ENCODE measurements around the gene BHMT2.

The BHMT2 gene

DNA sequence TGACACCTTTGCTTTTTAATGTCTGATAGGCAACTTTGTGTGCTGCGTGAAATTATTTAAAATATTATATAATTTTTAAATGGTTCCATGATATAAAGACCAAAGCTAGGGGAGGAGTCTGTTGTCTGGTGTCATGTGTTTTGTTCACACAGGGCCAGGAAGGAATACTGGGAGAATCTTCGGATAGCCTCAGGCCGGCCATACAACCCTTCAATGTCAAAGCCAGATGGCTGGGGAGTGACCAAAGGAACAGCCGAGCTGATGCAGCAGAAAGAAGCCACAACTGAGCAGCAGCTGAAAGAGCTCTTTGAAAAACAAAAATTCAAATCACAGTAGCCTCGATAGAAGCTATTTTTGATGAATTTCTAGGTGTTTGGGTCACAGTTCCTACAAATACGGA lies 61.2 kb downstream of the BHMT2 start:
- DNase-seq, result no peak

DNA sequence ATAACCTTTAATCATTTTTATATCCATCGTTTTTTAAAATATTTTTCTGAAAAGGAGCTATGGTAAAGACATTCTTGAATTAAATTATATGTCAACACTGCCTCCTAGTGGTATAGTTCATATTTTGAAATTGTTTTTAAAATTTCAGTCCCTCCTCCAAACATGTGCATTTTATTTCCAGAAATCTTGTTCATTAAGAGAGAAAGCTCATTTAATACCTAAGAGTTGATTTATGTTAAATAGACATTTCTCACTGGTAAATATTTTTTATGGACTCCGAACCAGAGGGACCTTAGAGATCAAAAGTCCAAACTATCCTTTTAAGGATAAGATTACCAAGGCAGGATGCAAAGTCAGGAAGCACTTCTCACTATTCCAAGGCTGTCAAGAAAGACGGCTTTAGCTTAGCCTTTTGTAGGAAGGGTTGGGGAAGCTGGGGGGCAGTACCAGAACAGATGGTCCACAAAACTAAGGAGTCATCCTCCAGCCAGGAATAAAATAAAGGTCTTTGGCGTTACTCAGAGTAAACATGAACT lies 63.6 kb downstream of the BHMT2 start:
- DNase-seq, result no peak

DNA sequence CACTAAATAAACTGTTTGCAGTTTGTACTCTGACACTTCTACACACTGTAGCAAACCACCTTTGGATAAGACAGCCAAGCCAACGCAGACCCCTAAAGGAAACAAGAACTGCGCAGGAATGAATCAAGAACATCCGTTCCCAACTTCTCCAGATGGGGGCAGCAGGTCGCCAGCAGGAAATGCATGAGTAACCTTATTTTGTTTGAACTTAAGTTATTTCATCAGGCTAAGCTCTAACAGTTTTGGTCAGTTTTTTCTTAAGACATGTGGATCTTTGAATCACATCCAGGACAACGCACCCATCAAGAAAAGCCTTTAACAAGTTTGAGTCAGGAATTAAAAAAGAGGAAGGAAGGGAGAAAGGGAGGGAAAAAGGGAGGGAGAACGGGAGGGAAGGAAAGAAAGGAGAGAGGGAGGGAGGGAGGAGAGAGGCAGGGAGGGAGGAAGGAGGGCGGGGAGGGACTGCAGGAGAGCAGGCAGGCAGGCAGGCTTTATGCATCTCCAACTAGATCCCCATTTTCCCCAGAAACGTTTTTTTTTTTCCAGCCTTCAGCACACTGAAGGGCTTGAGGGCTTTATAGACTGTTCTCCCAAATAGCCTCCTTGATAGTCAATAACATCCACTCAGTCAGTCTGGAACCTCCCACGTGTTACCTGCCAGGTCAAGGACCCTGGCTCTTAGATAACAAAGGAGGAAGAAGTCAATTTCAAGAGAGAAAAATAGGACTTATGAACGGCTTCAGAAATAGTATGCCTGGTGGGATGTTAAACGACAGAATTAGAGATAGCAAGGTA lies 64.3 kb downstream of the BHMT2 start:
- no peak for DNase-seq

DNA sequence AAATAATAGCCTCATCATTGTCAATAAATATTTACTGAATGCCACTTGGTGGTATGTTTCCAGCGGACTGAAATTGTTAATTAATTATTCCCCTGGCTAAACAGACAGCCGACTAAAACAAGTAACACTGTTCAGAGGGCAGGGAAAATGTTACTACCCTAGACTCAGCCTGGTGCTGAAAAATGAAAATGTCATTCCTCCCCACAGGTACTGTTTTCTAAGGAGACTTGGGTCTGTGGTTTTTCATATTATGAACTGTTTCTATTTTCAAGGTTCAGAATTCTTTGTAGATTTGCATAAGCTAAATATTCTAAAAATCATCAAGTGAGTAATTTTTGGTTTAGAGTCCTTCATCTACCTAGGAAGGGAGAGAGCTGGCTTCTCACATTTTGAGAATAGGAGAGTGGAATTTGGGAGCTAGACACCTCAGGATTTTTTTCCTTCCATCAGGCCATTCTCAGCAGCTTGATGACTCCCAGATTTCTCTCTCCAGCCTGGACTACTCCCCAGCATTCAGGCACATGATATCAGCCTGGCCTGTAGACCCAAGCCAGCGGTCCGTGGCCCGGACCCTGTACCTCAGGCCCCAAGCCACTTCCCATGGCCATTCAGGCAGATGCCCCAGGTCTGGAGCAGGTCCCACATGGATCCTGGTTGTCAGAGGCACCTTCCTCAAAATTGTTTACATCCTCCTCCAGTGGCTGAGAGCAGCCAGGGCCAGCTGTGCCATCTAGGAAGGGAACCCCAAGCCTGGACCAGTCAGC lies 66.4 kb downstream of the BHMT2 start:
- no peak for DNase-seq

DNA sequence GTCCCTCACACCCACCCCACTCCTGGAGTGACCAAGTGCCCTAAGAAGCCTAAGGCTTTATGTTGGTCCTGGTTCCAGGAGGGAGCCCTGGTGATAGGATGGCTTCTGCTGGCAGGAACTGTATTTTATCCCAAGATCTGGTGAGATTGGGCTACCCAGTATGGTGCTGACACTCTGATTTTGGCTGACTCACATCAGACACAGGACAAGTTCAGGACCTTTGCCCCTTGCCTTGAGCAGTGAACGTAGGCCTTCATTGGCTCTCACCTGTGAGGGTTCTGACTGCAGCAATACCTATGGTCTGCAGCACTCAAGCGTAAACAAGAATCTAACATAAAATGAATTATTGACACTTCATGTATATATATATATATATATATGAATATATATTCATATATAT lies 67.1 kb downstream of the BHMT2 start:
- no peak for DNase-seq

Measured in NCI-H1436 treated with DMSO at 0.1 percent for 48 hours (cell line).